GM19099 (cell line): Measurements from ENCODE around the gene CLASP1.

Experiments
- POLR2A ChIP-seq: IDR thresholded peaks from 3 replicates; pipeline ENCODE4 v1.6.1; 2011; ENCODE audit warnings: low read depth; ENCODE audit not compliant: insufficient read length; ENCODE audit errors: extremely low read depth

CLASP1 gene

DNA sequence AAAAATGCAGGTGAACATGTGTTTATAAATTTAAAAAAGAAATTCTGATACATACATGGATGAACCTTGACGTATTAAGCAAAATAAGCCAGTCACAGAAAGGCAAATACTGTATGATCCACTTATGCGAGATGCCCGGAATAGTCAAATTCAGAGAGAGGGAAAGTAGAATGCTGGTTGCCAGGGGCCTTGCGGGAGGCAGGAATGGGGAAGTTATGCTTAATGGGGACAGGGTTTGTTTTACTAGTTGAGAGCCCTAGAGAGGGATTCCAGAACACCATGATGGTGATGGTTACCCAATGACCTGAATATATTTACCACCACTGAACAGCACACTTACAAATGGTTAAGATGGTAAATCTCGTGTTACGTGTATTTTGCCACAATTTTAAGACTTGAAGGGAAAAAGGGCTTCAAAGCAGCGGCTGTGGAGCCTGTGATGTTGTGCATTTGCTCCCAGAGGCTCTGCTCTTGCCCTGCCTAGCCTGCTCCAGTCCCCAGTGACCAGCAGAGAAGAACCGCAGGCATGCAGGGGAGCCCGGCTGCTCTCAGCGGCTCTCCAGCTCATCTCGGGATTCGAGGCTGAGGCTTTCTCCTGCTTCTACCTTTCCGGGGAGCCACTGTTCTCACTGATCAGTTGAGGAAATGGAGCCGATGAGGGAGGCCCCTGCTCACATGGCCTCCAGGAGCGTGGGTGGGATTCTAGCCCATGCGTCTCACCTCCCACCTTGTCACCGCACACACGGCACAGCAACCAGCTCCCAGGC lies 312.6 kb downstream of the CLASP1 start:
- no peak for TF ChIP-seq POLR2A

DNA sequence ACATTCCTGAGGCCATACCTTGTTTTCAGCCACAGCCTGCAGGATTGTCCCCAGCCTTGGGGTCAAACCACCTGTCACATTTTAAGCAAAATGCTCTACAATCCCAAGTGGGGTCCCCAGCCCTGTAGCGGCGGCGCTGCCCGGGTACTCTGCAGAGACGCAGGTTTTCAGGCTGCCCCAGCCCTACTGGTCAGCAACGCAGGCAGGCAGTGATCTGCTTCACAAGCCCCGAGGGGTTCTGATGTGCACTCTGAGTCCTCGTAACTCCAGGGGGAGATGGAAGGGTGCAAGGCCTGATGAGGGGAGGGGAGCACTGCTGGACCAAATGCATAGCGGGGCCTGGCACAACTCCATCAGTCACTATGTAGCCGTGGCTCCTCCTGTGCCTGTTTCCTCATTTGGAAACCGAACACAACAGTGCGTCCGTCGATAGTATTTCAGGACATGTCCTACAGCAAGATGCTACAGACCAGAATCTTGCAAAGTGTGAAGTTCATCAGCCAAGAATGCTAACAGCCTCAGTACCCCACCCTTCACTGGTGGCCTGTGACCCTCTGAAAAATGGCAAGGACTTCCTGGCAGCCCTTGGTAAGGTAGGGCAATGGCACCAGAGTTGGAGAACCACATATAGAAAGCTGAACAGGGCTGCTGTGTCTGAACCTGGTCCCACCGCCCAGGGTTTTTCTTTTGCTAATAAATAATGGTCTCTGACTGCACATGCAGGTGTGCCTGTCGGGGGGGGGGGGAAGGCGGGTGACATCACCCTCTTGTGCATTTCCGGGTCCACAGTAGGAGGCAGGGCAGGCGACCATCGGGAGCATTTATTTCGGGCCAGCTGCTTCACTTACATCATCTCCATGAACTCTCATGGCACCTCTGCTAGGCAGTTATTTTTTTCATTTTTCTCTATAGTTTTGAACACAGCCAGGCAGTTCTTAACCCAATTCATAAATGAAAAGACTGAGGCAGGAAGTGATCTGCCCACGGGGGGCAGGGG lies 313.7 kb downstream of the CLASP1 start:
- TF ChIP-seq POLR2A, result no peak

DNA sequence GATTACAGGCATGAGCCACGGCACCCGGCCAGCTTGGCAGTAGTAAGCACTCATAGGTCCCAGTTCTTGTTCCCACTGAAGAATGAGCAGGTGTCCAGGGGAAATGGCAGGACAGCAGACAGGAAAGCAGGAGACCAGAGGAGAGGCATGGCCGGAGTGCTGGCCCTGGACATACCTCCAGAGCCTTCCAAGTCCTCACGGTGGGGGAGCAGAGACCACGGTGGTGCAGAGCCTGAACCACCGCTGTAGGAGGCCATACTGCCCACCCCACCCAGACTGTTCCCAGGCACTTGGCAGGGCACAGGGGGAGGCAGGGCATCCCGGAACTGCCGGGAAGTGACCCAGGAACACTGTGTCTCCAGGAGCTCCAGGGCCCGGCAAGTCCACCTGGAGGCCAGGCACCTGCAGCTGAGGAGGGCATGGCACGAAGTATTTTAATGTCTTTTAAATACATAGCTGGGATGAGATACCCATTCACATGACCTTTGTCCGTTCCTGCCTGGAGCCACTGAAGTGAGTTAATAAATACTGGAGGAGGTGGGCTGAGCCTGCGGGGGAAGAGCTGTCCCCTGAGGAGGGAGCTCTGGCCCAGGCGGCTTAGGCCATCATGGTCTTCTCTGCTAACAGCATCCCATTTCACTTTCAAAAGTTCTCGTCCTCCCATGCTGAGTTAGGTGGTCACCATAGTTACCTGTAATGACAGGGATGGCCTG lies 314.5 kb downstream of the CLASP1 start:
- TF ChIP-seq POLR2A, result no peak

DNA sequence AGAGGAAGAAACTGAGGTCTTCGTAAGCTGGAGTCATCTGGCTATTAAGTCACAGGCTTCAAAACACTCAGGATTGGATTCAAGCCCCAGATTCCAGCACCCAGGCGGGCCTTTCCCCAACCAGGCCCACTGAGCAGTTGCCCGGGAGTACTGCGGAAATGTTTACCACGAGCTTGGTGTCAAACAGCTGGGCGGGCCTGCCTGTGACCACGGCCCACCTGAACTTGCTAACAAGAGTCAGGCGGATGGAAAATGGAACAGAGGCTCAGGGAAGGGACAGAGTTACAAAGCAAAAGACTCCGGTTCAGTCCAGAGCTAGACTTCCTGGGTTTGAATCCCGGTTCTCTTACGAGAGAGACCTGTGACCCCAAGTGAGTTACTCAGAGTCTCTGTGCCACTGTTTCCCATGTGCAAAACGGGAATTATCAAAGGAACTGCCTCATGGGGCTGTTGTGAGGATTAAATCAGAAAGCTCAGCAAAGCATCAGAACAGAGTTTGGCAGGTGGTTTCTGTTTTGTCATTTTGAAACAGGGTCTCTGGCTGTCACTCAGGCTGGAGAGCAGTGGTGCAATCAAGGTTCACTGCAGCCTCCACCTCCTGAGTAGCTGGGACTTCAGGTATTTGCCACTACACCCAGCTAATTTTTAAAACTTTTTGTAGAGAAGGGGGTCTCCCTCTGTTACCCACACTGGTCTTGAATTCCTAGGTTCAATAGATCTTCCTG lies 315.3 kb downstream of the CLASP1 start:
- TF ChIP-seq POLR2A, result no peak

DNA sequence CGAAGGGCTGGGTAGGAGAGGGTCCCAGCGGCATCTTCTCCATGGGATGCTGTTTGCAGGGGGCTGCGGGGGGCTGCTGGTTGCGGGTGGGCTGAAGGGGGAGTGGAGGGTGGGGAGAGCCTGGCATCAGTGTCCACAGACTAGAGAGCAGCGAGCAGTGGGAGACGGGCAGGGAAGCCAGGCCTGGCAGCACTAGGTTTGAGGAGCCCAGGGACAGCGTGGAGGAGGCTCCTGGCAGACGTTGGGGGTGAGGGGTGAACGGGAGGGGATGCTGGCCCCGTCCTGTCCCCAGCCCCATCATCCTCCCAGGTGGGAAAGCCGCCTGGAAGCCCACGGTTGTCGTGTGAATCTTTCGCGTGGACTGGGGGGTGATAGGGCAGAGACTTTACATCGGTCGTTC lies 316.0 kb downstream of the CLASP1 start:
- no peak for TF ChIP-seq POLR2A

DNA sequence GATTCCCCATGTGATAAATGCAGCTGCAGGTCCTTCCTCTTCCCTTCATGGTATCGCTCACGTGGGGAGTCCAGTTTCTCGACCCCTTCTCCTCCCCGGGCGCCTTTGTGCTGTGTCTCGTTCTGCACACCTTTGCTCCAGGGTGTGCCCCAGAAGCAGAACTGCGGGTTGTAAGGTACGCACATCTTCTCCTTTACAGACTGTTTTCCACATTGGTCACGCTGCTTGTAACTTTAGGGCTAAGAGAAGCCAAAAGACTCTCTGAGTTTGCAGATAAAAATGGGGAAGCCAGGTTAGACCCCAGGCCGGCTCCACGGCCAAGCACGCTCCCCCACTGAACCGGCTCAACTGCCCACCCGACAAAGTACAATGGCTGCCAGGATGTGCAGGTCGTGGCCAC lies 318.3 kb downstream of the CLASP1 start:
- TF ChIP-seq POLR2A, result no peak

DNA sequence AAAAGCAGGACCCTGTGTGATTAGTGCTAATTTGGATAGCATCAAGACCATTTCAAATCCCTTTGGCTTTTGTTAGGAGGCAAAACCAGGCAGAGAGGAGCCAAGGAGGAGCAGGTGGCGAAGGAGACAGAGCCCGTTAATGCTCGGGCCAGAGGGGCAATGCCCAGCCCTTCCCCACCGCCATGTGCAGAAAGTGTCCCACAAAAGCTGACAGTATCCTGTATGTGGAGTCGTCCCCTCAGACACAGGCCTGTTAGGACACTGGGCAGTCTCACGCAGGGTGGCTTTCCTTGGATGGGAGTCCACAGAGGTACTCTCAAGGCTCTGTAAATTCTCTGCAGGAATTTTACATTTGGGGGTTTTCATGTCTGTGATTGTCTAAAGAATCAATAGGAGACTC lies 319.5 kb downstream of the CLASP1 start:
- TF ChIP-seq POLR2A, result no peak

DNA sequence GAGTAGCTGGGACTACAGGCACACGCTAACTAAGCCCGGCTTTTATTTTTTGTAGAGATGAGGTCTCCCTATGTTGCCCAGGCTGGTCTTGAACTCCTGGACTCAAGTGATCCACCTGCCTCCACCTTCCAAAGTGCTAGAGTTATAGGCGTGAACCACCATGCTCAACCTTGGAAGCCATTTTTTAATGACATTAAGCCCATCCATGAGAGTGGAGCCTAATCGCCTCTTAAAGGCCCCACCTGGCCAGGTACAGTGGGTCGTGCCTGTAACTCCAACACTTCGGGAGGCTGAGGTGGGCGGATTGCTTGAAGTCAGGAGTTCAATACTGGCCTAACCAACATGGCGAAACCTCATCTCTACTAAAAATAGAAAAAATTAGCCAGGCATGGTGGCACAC lies 322.6 kb downstream of the CLASP1 start:
- TF ChIP-seq POLR2A, result no peak

DNA sequence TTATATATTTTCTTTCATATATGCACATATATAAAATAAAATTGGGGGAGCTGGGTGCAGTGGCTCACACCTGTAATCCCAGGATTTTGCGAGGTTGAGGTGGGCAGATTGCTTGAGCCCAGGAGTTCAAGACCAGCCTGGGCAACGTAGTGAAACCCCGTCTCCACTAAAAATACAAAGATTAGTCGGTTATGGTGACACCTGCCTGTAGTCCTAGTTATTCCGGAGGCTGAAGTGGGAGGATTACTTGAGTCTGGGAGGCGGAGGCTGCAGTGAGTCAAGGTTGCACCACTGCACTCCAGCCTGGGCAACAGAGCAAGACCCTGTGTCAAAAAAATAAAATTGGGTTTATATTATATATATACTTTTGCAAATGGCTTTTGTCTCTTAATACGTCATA lies 324.7 kb downstream of the CLASP1 start:
- TF ChIP-seq POLR2A, result no peak

DNA sequence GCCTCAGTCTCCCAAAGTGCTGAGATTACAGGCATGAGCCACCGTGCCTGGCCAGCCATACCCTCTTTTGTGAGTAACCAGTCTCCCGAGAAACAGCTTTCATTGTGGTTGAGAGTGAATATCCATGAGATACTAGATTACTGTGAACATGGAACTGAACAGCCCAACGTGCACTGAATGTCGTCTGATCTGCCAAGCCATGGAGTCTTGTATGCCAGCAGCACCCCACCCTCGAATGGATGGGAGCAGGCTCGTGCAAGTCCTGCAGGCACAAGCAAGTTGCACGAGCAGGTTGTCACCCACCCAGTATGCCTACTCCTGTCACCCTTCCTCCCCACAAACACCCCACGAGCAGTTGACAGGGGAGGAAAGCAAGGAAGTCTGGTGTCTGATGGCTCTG lies 327.8 kb downstream of the CLASP1 start:
- no peak for TF ChIP-seq POLR2A

DNA sequence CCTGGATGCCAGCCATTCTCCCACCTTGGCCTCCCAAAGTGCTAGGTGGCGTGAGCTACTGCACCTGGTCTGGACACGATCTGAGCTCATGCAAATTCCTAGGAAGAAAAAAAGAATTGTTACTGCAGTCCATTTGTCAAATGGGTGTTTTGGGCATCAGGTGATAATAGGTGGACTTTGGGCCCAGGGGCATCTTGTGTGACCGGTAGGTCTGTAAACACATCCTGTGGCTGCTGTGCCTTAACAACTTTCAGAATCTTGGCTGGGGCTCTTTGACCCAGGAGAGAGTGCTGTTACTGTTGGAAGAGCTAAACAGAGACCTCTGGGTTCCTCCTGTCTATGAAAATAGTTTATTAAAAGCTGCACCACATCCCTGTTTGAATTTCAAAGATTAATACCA lies 329.3 kb downstream of the CLASP1 start:
- TF ChIP-seq POLR2A, result no peak

DNA sequence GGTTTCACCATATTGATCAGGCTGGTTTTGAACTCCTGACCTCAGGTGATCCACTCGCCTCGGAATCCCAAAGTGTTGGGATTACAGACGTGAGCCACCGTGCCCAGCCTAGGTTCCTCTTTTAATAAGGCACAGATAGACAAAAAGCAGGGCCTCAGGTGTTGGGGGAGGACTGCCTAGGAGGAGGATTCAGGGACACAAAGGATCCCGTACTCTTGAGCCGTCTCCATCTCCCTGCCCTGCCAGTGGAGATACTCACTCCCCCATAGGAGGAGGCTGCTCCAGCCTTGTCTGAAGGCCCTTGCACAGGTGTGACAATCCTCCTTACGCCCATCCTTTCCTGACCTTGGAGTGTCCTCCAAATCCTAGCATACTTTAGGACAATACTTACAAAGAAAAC lies 332.3 kb downstream of the CLASP1 start:
- no peak for TF ChIP-seq POLR2A

DNA sequence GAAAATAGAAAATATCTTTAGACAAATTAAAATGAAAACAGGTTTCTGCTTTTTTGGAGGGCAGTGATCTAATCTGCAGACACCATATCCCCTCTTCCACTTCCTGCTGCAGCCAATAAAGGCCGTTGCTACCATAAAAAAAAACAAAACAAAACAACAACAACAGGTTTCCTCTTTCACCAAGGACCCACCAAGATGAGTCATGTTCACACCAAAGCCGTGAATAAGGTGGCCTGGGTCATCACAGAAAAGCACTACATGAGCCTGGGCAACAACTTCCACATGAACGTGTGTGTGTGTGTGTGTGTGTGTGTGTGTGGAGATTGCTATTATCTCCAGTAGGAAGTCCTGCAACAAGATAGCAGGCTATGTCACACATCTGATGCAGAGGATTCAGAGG lies 339.5 kb downstream of the CLASP1 start:
- no peak for TF ChIP-seq POLR2A

DNA sequence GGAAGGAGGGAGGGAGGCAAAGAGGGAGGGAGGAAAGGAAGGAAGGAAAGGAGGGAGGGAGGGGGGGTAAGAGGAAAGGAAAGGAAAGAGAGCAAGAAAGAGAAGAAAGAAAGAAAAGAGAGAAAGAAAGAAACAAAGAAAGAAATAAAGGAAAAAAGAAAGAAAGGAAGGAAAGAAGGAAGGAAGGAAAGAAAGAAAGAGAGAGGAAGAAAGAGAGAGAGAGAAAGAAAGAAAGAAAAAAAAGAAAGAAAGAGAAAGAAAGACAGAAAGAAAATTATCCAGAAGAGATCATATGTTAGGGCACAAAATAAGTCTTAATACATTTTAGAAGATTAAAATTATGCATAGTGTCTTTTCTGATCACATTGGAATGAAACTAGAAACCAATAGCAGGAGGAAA lies 339.9 kb downstream of the CLASP1 start:
- TF ChIP-seq POLR2A, result no peak

DNA sequence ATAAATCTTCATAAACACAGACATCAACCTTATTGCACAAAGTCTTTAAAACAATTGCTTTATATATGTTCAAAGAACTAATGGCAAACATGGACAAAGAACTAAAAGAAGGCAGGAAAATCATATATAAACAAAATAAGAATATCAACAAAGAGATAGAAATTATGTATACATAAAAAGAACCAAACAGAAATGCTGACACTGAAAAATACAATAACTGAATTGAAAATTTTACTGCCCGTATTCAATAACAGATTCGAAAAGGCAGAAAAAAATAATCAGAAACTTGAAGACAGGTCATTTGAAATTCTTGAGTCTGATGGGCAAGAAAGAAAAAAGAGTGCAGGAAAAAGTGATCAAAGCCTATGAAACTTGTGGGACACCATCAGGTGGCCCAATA lies 342.2 kb downstream of the CLASP1 start:
- no peak for TF ChIP-seq POLR2A
